ENCODE results near the gene PC. TPM values are rescaled to one million over a fixed set of nuclear protein-coding genes. Genes with fewer than 3 reads are reported as not detected.

Gene PC
- total RNA-seq, 4 donors from 2014 or later, result 13.5 to 43.0 (median 27.5) TPM

GRCh38 chr11:66879583-66879982, 78.6 kb downstream of the PC start:
- Histone ChIP-seq H3K9me3 (no peaks in the 10 kb centered on the region), H3K4me1 (peaks cover 37 to 65% (median 45%) of the 10 kb centered on the region in 3 donors), H3K27me3 (no peaks in the 10 kb centered on the region), H3K4me3 (no peak overlapping the region), H3K36me3 (no peaks in the 10 kb centered on the region), H3K27ac (no peak overlapping the region)
- intact Hi-C loops (cut with DNase I), result no loop called here
- 76 to 79% methylated on average over 9 of the region's 9 CpGs for WGBS, 2 donors
- TF ChIP-seq POLR2A (IDR thresholded peaks at IDR 0.05) (no peak), CTCF (IDR thresholded peaks at IDR 0.05) (no peak)
- DNase-seq, result no peak

GRCh38 chr11:66879000-66879399, 79.2 kb downstream of the PC start:
- Histone ChIP-seq H3K27ac (peak overlapping the region in 1 of 4 donors; percentile 13), H3K4me3 (no peak overlapping the region), H3K9me3 (no peaks in the 10 kb centered on the region), H3K4me1 (peaks cover 37 to 63% (median 45%) of the 10 kb centered on the region in 3 donors), H3K27me3 (no peaks in the 10 kb centered on the region), H3K36me3 (no peaks in the 10 kb centered on the region)
- no peak for TF ChIP-seq CTCF (IDR thresholded peaks at IDR 0.05)
- no peak for TF ChIP-seq POLR2A (IDR thresholded peaks at IDR 0.05)
- WGBS, 2 donors, result 53% methylated on average over 2 of the region's 7 CpGs; no CpG with 5 or more reads in 1 of the 2 donors
- intact Hi-C loops (cut with DNase I), result no loop called here
- no peak for DNase-seq

GRCh38 chr11:66878474-66878873, 79.7 kb downstream of the PC start:
- H3K4me3 ChIP-seq, result no peak overlapping the region
- no peaks in the 10 kb centered on the region for H3K36me3 ChIP-seq
- peaks cover 36 to 58% (median 43%) of the 10 kb centered on the region in 3 donors for H3K4me1 ChIP-seq
- WGBS, 2 donors, result 33 to 39% methylated on average over 3 to 6 of the region's 12 CpGs
- peak overlapping the region in 2 of 4 donors; percentile 13 to 17 for H3K27ac ChIP-seq
- H3K9me3 ChIP-seq, result no peaks in the 10 kb centered on the region
- TF ChIP-seq CTCF (IDR thresholded peaks at IDR 0.05) (no peak), POLR2A (IDR thresholded peaks at IDR 0.05) (no peak)
- no peak for DNase-seq
- intact Hi-C loops (cut with DNase I), result no loop called here
- H3K27me3 ChIP-seq, result no peaks in the 10 kb centered on the region

GRCh38 chr11:66877588-66878385, 80.4 kb downstream of the PC start:
- H3K4me1 ChIP-seq, result peaks cover 29 to 51% (median 37%) of the 10 kb centered on the region in 3 donors
- H3K36me3 ChIP-seq, result no peaks in the 10 kb centered on the region
- peak overlapping the region in 2 of 4 donors; percentile 2 to 17 for H3K27ac ChIP-seq
- no peak overlapping the region for H3K4me3 ChIP-seq
- no peak for TF ChIP-seq CTCF (IDR thresholded peaks at IDR 0.05)
- H3K27me3 ChIP-seq, result no peaks in the 10 kb centered on the region
- 65 to 67% methylated on average over 9 of the region's 9 CpGs for WGBS, 2 donors
- DNase-seq, result no peak
- no peaks in the 10 kb centered on the region for H3K9me3 ChIP-seq
- intact Hi-C loops (cut with DNase I), result no loop called here

- 85 to 86% methylated on average over 13 of the region's 13 CpGs for WGBS, 2 donors
- DNase-seq, result no peak
- TF ChIP-seq CTCF (IDR thresholded peaks at IDR 0.05) (no peak), POLR2A (IDR thresholded peaks at IDR 0.05) (no peak)
- no peak overlapping the region for H3K4me3 ChIP-seq
- no peaks in the 10 kb centered on the region for H3K27me3 ChIP-seq
- peaks cover 15 to 27% (median 16%) of the 10 kb centered on the region in 3 donors for H3K4me1 ChIP-seq
- no peaks in the 10 kb centered on the region for H3K9me3 ChIP-seq
- peaks cover 0 to 16% (median 0%) of the 10 kb centered on the region in 3 donors for H3K36me3 ChIP-seq
- no peak overlapping the region for H3K27ac ChIP-seq
- intact Hi-C loops (cut with DNase I), result no loop called here
These were observed 82.8 kb downstream of the PC start for GRCh38 chr11:66875378-66875777.
